Skin of body (tissue), 2 donors: ENCODE data around the gene GPC6. TPM values are rescaled to one million over a fixed set of nuclear protein-coding genes. Genes with fewer than 3 reads are reported as not detected.

ENCODE experiments used
- DNase-seq: peaks from one replicate; lab custom pipeline; 2025; lab: John Stamatoyannopoulos, UW
- total RNA-seq: library from RNA; depleted of rRNA; stranded (reverse); fragments of >200 nt; gene quantifications from one replicate; pipeline ENCODE4 v1.2.3, GENCODE V29; 2014

The GPC6 gene
- total RNA-seq, 1 donor from 2014 or later = 10.9 TPM

DNA sequence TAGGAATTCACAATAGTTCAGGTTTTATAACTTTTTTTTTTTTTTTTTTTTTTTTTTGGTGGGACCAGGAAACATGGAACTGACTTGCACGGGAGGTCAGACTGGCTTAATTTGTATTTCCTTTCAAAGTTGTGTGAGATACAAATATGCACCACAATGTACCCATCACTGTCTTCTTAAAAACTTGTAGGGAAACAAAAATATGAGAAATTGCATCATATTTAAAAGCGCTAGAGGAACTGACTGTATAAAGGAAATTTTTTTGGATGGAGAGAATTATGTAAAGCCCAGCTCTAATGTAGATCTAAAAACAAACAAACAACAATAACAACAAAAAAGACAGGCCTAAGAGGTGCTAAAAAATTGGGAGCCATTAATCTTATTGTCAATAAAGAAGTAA is 1006.3 kb downstream of the GPC6 start:
- no peak for DNase-seq

DNA sequence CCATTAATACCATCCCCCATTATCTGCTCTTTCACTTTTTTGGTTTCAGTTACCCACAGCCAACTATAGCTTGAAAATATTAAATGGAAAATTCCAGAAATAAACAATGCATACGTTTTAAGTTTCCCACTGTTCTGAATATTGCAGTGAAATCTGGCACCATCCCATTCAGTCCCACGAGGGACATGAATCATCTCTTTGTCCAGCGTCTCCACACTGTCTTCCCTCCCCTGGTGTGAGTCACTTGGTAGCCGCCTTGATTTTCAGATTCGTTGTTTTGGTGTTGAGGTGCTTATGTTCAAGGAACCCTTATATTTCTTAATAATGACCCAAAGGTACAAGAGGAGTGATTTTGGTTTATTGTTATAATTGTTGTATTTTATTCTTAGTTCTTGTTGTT is 1006.8 kb downstream of the GPC6 start:
- DNase-seq = peak; percentile 2

DNA sequence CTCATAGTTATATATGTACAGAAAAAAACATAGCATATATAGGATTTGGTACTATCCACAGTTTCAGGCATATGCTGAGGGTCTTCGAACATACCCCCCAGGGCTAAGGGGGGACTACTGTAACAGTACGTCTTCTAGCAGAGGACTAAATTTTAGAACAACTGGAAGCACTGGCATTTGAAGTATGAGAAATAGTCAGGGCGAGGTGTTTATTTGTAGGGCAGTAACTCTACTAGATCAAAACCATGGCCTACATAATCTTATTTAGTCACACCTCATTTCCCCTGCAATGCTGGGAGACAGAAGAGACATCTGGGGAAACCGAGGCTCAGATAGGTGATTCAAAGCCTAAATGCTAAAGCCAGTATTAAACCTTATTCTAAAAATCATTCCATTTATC is 1007.2 kb downstream of the GPC6 start:
- DNase-seq = no peak

DNA sequence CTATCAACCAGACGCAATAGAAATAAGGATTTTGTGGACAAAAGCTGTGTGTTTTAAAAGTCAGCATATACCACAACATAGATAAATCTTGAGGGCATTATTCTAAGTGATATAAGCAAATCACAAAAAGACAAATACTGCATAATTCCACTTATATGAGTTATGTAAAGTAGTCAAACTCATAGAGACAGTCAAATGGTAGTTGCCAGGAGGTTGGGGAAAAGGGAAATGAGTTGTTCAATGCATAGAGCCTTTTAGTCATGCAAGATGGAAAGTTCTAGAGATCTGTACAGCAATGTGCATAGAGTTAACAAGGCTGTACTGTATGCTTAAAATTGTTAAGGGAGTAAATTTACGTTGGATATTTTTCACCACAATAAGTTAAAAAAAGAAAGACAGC is 1008.1 kb downstream of the GPC6 start:
- DNase-seq = no peak

DNA sequence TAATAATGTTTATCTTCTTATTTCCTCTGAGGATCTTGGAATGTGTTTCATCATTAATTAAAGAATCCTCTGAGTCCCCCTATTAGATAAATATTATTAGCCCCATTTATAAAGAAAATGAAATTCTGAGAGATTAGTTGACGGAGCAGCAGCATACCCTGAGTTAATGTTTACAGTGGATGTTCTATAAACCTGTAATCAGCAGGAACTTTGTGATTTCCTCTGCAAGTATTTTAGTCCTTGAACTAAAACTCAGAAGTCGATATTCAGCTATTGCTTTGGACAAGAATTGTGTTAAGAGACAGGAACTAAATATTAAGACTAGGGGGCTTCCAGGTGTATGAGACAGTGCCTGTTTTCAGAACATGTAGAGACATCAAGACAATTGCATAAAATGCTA is 1009.5 kb downstream of the GPC6 start:
- no peak for DNase-seq

DNA sequence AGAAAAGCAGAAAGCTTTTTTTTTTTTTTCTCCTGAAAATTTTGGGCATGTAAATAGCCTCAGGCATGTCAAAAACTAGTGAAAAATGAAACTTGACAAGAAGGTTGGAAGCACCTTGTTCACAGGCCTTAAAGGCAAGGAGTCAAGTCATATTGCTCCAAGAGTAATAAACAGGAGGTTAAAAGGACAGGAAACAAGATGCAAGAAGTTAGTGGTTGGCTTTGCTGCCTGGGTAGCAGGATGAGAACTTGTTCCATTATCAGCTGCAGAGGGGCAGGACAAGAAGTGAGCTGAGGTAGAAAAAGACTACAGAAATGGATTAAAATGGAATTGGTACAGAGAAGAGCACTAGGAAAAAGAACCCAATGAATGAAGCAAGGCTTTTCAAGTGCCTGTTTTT is 1010.3 kb downstream of the GPC6 start:
- DNase-seq = no peak

DNA sequence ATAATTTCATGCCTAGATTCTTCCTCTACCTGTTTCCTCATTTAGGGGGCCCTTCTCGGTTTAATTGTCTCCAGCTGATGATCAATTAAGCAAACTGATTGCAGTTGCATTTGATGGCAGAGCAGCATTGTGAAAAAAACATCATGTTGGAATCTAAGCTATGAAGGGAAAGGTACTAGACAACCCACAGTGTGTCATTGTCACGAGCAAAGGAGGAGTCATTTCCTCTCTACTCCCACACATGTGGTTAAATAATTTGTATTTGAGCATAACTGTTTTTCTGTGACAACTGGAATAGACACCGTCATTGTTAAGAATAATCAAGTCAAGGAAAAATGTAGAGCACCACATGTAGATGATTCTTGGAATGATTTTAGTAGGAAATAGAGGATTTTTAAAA is 1012.5 kb downstream of the GPC6 start:
- DNase-seq = no peak

DNA sequence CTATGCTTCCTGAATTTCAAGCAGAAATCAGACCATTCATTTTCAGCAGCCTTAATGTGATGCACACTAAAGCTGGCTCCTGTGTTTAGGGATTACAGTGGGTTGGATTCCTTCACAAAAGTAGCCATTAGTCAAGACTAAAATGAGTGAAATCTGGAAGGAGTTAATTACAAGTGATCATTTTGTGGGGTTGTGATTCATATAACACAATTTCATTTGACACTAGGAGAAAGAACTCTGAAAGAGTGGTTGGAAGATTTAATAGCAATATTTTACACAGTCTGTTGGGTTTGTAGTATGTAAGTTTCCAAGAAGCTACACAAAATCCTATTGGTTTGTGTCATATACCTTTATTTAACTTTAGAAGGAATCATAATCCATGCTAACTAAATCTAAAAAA is 1015.9 kb downstream of the GPC6 start:
- DNase-seq = no peak

DNA sequence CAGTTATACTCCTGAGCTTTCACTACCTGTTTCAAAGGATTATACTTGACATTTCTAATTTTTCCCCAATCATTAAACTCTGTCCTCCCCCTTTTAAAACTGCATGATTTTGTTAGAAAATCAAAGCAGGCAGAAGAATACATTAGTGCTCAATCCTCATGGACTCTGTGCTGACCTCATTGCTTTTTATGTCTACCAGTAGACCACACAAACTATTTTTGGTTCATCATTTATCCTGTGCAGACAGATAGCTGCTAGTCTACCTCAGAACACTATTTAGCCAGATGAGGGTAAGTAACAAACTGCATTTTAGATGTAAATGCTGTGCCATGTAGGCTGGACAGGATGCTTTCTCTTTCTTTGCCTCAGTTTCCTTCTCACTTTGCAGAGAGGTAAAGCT is 1016.9 kb downstream of the GPC6 start:
- DNase-seq = no peak

DNA sequence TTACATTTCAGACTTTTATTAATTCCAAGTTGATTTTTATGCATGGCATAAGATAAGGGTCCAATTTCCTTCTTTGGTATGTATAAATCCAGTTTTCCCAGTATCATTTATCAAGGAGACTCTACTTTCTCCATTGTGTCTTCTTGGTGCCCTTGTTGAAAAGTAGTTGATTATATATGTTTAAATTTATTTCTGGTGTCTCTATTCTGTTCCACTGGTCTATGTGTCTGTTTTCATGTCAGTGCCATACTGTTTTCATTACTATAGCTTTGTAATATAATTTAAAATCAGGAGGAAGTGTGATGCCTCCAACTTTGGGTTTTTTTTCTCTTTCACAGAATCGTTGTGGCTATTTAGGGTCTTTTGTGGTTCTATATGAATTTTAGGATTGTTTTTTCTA is 1019.9 kb downstream of the GPC6 start:
- no peak for DNase-seq

DNA sequence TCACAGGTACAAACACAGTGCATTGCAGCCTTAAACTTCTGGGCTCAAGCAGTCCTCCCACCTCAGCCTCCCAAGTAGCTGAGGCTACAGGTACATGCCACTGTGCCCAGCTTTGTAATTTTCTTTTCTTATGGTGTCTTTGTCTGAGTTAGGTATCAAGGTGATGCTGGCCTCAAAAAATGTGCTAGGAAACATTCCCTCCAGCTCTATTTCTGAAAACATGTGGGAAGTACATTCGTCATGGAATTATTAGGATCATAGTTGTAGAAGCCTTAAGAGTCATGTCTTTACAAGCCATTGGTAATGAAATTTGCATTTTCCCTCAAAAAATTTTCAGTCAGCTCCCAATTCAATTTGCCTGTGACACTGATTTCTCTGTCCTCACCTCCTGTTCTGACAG is 1021.3 kb downstream of the GPC6 start:
- DNase-seq = no peak

DNA sequence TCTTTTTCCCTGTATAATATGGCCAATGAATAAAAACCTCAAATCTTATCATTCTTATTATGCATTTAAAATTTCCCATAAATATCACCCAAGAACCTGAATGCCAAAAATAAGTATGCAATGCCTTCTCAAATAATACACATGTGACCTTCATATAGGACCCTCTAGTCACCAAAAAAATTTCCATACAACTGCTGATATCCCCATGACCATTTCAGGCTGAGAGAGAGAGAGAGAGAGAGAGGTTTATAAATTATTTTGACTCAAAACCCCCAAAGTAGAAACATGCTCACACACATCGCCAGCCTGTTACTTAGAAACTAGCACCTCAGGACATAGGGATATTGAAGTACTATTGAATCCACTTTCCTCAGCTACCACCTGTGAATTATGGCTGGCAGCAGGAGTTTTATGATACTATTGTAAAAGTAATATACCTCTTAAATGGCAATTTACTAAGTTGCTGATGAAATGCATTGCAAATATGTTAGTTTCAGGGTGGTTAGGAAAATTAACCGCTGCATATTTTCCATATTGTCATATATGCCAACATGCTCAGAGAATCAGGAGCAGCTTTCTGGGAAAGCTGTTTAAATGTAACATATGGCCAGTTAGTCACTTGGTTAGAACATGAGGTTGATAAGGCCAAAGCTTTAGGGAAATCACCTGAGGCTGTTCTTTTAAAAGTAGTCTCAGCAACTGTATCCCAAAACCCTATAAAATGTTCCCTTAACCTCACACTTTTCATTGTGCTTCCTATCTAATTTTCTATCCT is 1022.0 kb downstream of the GPC6 start:
- DNase-seq = no peak

DNA sequence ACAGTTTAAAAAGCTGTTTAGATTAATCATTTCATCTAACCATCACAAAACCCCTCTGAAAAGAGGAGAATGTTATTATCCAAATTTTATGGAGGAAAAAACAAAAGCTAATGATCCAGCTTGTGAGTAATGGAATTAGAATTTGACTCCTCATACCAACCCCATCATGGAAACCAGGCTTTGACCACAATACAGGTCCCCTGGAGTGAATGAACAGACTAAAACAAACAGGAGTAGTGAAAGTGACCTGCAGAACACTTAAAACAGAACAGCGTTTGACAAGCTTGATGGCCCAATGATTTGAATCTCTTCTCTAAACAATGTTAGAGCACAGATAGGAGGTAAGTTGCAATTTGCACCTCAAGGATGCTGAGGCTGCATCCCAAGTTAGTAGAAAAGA is 1022.9 kb downstream of the GPC6 start:
- no peak for DNase-seq

DNA sequence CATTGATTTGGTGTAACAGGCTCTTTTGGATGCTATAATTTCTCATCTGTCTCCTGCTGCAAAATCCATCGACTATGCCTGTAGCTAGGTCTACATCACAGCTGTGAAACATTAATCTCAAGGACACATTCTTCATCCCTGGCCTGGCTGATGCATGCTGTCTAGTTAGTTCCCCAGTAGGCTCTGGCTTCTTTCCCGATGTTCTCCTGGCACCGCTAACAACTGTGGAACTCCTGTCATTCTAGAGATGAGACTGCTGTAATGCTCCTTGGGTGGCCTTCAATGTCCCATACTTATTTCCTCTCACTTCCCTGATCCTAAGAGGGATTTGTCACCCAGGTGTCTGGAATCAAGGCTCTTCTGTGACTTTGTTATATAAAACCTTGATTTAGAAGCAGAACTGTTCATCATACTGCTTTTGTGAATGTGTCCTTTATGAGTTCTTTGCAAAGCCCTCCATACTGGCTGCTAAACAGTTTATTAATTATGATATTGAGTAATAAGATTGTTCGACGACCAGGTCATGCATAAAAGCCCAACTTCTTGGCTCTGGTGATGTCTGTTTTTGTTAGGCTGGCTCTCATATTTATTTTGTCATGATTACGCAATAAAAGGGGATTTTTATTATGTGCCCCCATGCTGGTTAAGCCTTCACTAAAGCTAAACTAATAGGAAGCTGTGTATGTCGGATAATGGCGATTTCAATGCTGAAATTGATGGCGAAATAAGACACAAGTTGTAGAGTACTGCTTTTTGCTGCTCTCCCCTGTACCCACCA is 1025.4 kb downstream of the GPC6 start:
- DNase-seq = no peak

DNA sequence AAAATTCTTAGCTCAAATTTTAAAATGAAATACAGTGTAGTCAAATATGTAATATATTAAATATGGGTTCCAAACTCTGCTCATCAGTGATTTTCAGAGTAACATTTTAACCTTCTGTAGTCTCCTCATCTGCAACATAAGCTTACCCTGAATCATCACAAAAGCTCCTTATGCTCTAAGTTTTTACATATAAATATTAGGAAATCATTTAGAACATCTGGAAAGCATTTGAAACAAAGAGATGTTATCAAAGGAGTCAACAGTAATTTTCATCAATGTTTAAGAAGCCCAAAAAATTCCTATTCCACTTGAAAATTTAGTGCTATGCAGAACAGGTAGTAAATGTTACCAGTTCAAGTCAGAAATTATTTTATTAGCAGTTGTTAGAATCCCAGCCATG is 1028.1 kb downstream of the GPC6 start:
- no peak for DNase-seq

DNA sequence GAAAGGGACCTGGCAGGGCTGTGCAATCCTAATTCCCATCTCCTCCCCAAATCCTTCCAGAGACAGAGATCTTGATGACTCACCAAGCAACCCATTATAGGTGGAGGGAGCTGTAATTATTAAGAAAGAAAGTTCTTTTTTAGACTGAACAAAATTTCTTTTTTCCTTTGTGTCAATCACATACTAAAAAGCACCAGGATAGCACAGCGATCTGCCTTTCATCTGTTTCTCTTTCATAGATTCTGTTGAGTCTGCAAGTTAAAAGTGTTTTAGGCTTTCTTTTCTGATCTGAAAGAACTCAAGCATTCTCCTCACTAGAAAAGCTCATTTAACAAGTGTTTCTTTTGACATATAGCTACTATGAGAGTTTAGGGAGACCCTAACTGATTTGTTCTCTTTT is 1030.1 kb downstream of the GPC6 start:
- DNase-seq = no peak

DNA sequence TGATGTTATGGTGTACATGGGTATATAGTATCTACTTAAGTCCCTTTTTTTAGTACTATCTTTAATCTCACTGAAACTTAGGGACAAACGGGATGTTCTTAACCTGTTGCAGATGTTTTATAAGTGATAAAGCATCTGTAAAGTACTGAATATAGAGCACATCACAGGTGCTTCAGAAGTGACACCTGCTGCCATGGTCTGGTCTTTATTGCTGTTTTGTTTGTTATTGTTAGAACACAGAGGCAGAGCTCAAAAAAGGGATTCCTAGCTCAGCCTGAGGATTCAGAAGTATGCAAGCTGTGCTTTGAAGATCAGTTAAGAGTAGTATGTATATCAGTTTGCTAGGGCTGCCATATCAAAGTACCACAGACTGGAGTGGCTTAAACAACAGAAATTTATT is 1033.4 kb downstream of the GPC6 start:
- no peak for DNase-seq

DNA sequence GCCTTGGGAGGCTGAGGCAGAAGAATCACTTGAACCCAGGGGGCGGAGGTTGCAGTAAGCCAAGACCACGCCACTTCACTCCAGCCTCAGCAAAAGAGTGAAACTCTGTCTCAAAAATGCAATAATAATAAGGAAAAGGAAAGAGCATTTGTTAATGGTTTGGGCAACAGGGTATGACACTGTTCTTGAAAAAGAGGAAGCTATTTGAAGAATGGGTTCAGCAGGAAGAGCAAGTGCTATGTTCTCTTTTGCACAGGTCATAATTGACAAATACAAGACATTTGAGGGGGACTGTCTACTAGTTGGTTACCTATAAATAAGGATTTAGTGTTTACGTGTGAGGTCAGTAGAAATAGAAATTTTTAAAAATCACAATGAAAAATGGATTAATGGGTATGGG is 1034.6 kb downstream of the GPC6 start:
- no peak for DNase-seq

DNA sequence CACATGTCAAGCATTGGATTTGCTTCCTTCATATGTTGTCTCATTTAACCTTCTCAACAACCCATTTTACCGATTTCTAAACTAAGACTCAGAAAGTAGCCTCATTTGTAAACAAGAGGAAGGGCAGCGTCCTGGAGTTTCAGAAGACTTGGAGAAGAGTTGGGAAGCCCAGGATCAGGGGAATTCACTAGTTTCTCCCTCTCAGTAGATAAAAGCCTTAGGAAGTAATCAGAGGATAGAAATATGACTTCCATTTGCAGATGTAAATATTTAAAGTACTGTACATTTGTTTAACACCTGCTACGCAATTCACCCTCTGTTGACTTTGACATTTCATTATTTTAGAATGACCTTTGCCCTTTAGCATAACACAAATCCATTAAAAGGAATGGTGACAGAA is 1036.4 kb downstream of the GPC6 start:
- no peak for DNase-seq

DNA sequence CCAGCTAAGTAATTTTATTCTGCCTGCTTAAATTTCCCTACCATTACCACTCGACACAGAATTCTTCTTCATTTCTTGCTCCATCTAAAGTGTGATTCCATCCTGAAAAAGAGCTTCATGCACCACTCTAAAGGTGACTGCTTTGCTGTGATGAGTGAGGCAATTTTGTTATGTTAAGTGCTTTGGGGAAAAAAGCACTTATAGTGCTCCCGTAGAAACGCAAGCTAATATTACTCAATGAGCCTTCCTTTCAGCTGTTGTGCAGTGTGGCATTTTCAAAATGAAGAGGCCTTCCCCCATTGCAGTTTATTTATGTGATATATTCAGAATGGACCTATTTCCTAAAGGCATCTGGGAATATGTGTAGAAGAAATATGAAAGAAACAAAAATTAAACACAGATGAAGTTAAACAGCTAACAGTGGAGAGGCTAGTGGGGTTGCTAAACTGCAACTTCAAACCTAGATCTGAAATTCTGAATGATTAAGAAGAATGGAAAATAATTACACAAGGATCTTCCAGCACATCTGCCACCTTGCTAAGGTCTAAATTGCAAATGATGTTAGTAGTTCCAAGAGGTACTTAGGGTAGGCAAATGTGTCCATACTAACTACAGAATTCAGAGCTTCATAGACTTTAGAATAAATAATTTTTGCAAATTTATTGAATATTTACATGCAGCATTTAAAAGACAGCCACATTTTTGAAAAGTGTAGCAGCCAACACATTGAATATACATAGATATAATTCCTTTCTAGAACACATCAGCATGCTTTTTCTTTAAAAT is 1041.2 kb downstream of the GPC6 start:
- DNase-seq = no peak

DNA sequence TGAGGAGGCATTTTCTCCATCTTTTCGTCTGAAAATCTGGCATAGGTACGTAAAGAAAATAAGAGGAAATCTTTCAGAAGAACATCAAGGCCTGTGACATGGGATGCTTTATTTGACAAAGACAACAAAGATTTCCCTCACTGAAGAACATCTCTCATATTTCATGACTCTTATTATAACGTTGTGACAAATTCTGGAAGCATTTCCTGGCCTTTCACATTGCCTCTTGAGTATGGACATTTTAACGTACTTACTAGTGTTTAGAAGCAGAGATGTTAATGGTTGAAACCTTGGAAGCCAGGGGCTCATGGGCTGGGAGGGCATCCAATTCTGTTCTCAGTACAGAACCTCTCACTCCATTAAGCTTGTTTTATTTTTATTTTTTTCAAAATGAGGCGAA is 1042.1 kb downstream of the GPC6 start:
- no peak for DNase-seq

DNA sequence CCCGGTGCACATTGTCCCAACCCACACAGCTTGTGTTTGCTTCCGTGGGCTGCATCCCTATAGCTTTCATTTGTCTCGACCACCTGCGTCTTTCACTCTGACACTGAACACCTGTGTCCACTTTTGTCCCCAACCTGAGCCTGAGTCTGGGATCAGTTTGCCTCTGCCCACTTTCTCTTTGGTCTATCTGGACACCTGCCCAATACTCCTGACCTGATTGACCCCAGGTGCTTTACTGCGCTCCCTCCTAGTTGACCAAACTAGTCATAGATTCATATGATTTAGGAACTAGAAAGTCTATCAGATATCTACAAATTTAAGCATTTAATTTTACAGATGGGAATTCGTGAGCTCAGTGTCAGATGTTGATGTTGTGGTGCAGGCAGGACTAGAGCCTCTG is 1043.0 kb downstream of the GPC6 start:
- no peak for DNase-seq
